Measurements from ENCODE around the gene ASNSD1.

Gene ASNSD1

GRCh38 chr2:189629531-189630453 is 31.5 kb upstream of the ASNSD1 start:
- Histone ChIP-seq H3K4me3 (ENCODE audit: low read length) (no peak overlapping the region), H3K4me1 (ENCODE audit: control insufficient read depth, low read depth, low read length) (no peaks in the 10 kb centered on the region), H3K27me3 (ENCODE audit: control insufficient read depth, insufficient read depth, low read length) (no peaks in the 10 kb centered on the region), H3K9me3 (ENCODE audit: control insufficient read depth, low read depth, low read length) (no peaks in the 10 kb centered on the region), H3K27ac (ENCODE audit: low read length) (no peak overlapping the region), H3K36me3 (ENCODE audit: control insufficient read depth, low read depth, low read length) (no peaks in the 10 kb centered on the region), H3K9ac (ENCODE audit: low read length) (no peak overlapping the region)

GRCh38 chr2:189631849-189632248 is 29.4 kb upstream of the ASNSD1 start:
- Histone ChIP-seq H3K27me3 (ENCODE audit: control insufficient read depth, insufficient read depth, low read length) (no peaks in the 10 kb centered on the region), H3K36me3 (ENCODE audit: control insufficient read depth, low read depth, low read length) (no peaks in the 10 kb centered on the region), H3K27ac (ENCODE audit: low read length) (no peak overlapping the region), H3K9me3 (ENCODE audit: control insufficient read depth, low read depth, low read length) (no peaks in the 10 kb centered on the region), H3K9ac (ENCODE audit: low read length) (no peak overlapping the region), H3K4me1 (ENCODE audit: control insufficient read depth, low read depth, low read length) (no peaks in the 10 kb centered on the region), H3K4me3 (ENCODE audit: low read length) (no peak overlapping the region)

- Histone ChIP-seq H3K9me3 (ENCODE audit: control insufficient read depth, low read depth, low read length) (no peaks in the 10 kb centered on the region), H3K4me3 (ENCODE audit: low read length) (no peak overlapping the region), H3K27ac (ENCODE audit: low read length) (no peak overlapping the region), H3K27me3 (ENCODE audit: control insufficient read depth, insufficient read depth, low read length) (no peaks in the 10 kb centered on the region), H3K9ac (ENCODE audit: low read length) (no peak overlapping the region), H3K4me1 (ENCODE audit: control insufficient read depth, low read depth, low read length) (no peaks in the 10 kb centered on the region), H3K36me3 (ENCODE audit: control insufficient read depth, low read depth, low read length) (no peaks in the 10 kb centered on the region)
These were observed 27.9 kb upstream of the ASNSD1 start for GRCh38 chr2:189633392-189633811.

GRCh38 chr2:189635353-189635752 is 25.9 kb upstream of the ASNSD1 start:
- no peaks in the 10 kb centered on the region for H3K4me1 ChIP-seq (ENCODE audit: control insufficient read depth, low read depth, low read length)
- no peaks in the 10 kb centered on the region for H3K9me3 ChIP-seq (ENCODE audit: control insufficient read depth, low read depth, low read length)
- H3K4me3 ChIP-seq (ENCODE audit: low read length): no peak overlapping the region
- no peaks in the 10 kb centered on the region for H3K36me3 ChIP-seq (ENCODE audit: control insufficient read depth, low read depth, low read length)
- H3K9ac ChIP-seq (ENCODE audit: low read length): no peak overlapping the region
- H3K27me3 ChIP-seq (ENCODE audit: control insufficient read depth, insufficient read depth, low read length): no peaks in the 10 kb centered on the region
- H3K27ac ChIP-seq (ENCODE audit: low read length): no peak overlapping the region

GRCh38 chr2:189638301-189639006 is 22.8 kb upstream of the ASNSD1 start:
- Histone ChIP-seq H3K4me1 (ENCODE audit: control insufficient read depth, low read depth, low read length) (peaks cover 6% of the 10 kb centered on the region), H3K9ac (ENCODE audit: low read length) (no peak overlapping the region), H3K36me3 (ENCODE audit: control insufficient read depth, low read depth, low read length) (no peaks in the 10 kb centered on the region), H3K27ac (ENCODE audit: low read length) (no peak overlapping the region), H3K4me3 (ENCODE audit: low read length) (no peak overlapping the region), H3K9me3 (ENCODE audit: control insufficient read depth, low read depth, low read length) (no peaks in the 10 kb centered on the region), H3K27me3 (ENCODE audit: control insufficient read depth, insufficient read depth, low read length) (no peaks in the 10 kb centered on the region)

- H3K36me3 ChIP-seq (ENCODE audit: control insufficient read depth, low read depth, low read length): no peaks in the 10 kb centered on the region
- peaks cover 6% of the 10 kb centered on the region for H3K4me1 ChIP-seq (ENCODE audit: control insufficient read depth, low read depth, low read length)
- no peak overlapping the region for H3K27ac ChIP-seq (ENCODE audit: low read length)
- H3K9ac ChIP-seq (ENCODE audit: low read length): no peak overlapping the region
- no peak overlapping the region for H3K4me3 ChIP-seq (ENCODE audit: low read length)
- no peaks in the 10 kb centered on the region for H3K9me3 ChIP-seq (ENCODE audit: control insufficient read depth, low read depth, low read length)
- no peaks in the 10 kb centered on the region for H3K27me3 ChIP-seq (ENCODE audit: control insufficient read depth, insufficient read depth, low read length)
These were observed 22.2 kb upstream of the ASNSD1 start for GRCh38 chr2:189639007-189639609.

GRCh38 chr2:189641002-189641401 is 20.3 kb upstream of the ASNSD1 start:
- H3K27me3 ChIP-seq (ENCODE audit: control insufficient read depth, insufficient read depth, low read length): no peaks in the 10 kb centered on the region
- H3K9ac ChIP-seq (ENCODE audit: low read length): no peak overlapping the region
- H3K9me3 ChIP-seq (ENCODE audit: control insufficient read depth, low read depth, low read length): no peaks in the 10 kb centered on the region
- no peak overlapping the region for H3K27ac ChIP-seq (ENCODE audit: low read length)
- H3K4me1 ChIP-seq (ENCODE audit: control insufficient read depth, low read depth, low read length): peaks cover 6% of the 10 kb centered on the region
- H3K36me3 ChIP-seq (ENCODE audit: control insufficient read depth, low read depth, low read length): no peaks in the 10 kb centered on the region
- H3K4me3 ChIP-seq (ENCODE audit: low read length): no peak overlapping the region

GRCh38 chr2:189641590-189641989 is 19.7 kb upstream of the ASNSD1 start:
- Histone ChIP-seq H3K9ac (ENCODE audit: low read length) (no peak overlapping the region), H3K9me3 (ENCODE audit: control insufficient read depth, low read depth, low read length) (no peaks in the 10 kb centered on the region), H3K4me1 (ENCODE audit: control insufficient read depth, low read depth, low read length) (peaks cover 6% of the 10 kb centered on the region), H3K36me3 (ENCODE audit: control insufficient read depth, low read depth, low read length) (no peaks in the 10 kb centered on the region), H3K4me3 (ENCODE audit: low read length) (no peak overlapping the region), H3K27me3 (ENCODE audit: control insufficient read depth, insufficient read depth, low read length) (no peaks in the 10 kb centered on the region), H3K27ac (ENCODE audit: low read length) (no peak overlapping the region)

GRCh38 chr2:189646521-189646920 is 14.7 kb upstream of the ASNSD1 start:
- no peaks in the 10 kb centered on the region for H3K4me1 ChIP-seq (ENCODE audit: control insufficient read depth, low read depth, low read length)
- no peak overlapping the region for H3K9ac ChIP-seq (ENCODE audit: low read length)
- H3K36me3 ChIP-seq (ENCODE audit: control insufficient read depth, low read depth, low read length): no peaks in the 10 kb centered on the region
- no peak overlapping the region for H3K27ac ChIP-seq (ENCODE audit: low read length)
- no peaks in the 10 kb centered on the region for H3K9me3 ChIP-seq (ENCODE audit: control insufficient read depth, low read depth, low read length)
- no peak overlapping the region for H3K4me3 ChIP-seq (ENCODE audit: low read length)
- no peaks in the 10 kb centered on the region for H3K27me3 ChIP-seq (ENCODE audit: control insufficient read depth, insufficient read depth, low read length)

GRCh38 chr2:189648846-189649509 is 12.3 kb upstream of the ASNSD1 start:
- Histone ChIP-seq H3K9ac (ENCODE audit: low read length) (no peak overlapping the region), H3K27me3 (ENCODE audit: control insufficient read depth, insufficient read depth, low read length) (no peaks in the 10 kb centered on the region), H3K27ac (ENCODE audit: low read length) (no peak overlapping the region), H3K4me3 (ENCODE audit: low read length) (no peak overlapping the region), H3K9me3 (ENCODE audit: control insufficient read depth, low read depth, low read length) (peaks cover 3% of the 10 kb centered on the region), H3K36me3 (ENCODE audit: control insufficient read depth, low read depth, low read length) (no peaks in the 10 kb centered on the region), H3K4me1 (ENCODE audit: control insufficient read depth, low read depth, low read length) (no peaks in the 10 kb centered on the region)

- Histone ChIP-seq H3K9me3 (ENCODE audit: control insufficient read depth, low read depth, low read length) (peaks cover 3% of the 10 kb centered on the region), H3K27me3 (ENCODE audit: control insufficient read depth, insufficient read depth, low read length) (no peaks in the 10 kb centered on the region), H3K9ac (ENCODE audit: low read length) (no peak overlapping the region), H3K36me3 (ENCODE audit: control insufficient read depth, low read depth, low read length) (no peaks in the 10 kb centered on the region), H3K4me3 (ENCODE audit: low read length) (no peak overlapping the region), H3K27ac (ENCODE audit: low read length) (no peak overlapping the region), H3K4me1 (ENCODE audit: control insufficient read depth, low read depth, low read length) (no peaks in the 10 kb centered on the region)
These were observed 10.0 kb upstream of the ASNSD1 start for GRCh38 chr2:189651284-189651683.
